Anterior cingulate cortex (tissue), 58 donors: ENCODE data around the gene CCDC184.
"Not testable (repeated sequence)": the region's sequence is repeated elsewhere in the genome, so short reads cannot be mapped to it uniquely, and the experiment has no call there.

ENCODE experiments used
- DNase-seq, 58 donors: peaks; one replicate each; lab custom pipeline; 2025; lab: John Stamatoyannopoulos, UW

CCDC184 gene

GRCh38 chr12:48183091-48183875, at the start of gene CCDC184:
CCDC184 (plus strand) TSS chr12:48183644; CDS start chr12:48184123, 479 bp downstream.
- DNase-seq: peak in 57 of 58 donors; percentile 41 to 88 (median 73)

- DNase-seq: no peak
Observed at GRCh38 chr12:48135027-48135426, 48.4 kb upstream of the CCDC184 start.

GRCh38 chr12:48142818-48143674, 40.4 kb upstream of the CCDC184 start:
- no peak for DNase-seq

GRCh38 chr12:48143898-48144297, 39.5 kb upstream of the CCDC184 start:
- DNase-seq: no peak

GRCh38 chr12:48145981-48146380, 37.5 kb upstream of the CCDC184 start:
- DNase-seq: no peak

- no peak for DNase-seq
Observed at GRCh38 chr12:48151103-48151771, 32.2 kb upstream of the CCDC184 start.

- not testable (repeated sequence) for DNase-seq
Observed at GRCh38 chr12:48155786-48156185, 27.7 kb upstream of the CCDC184 start.

GRCh38 chr12:48156652-48157017, 26.8 kb upstream of the CCDC184 start:
- DNase-seq: no peak

- DNase-seq: peak; percentile 85 to 99 (median 97)
Observed at GRCh38 chr12:48157018-48157888, 26.2 kb upstream of the CCDC184 start, which contains the start of gene ASB8. ASB8 (minus strand) TSS chr12:48157515; CDS start chr12:48153496, 4,019 bp downstream.

GRCh38 chr12:48157889-48158370, 25.5 kb upstream of the CCDC184 start:
- no peak for DNase-seq

- DNase-seq: no peak
Observed at GRCh38 chr12:48160046-48160445, 23.4 kb upstream of the CCDC184 start.

- DNase-seq: peak in 37 of 58 donors; percentile 8 to 63 (median 29)
Observed at GRCh38 chr12:48160807-48161206, 22.6 kb upstream of the CCDC184 start.

GRCh38 chr12:48163150-48163747, 20.2 kb upstream of the CCDC184 start:
- DNase-seq: no peak

GRCh38 chr12:48164451-48164850, 19.0 kb upstream of the CCDC184 start:
- no peak for DNase-seq

GRCh38 chr12:48165089-48165981, 18.1 kb upstream of the CCDC184 start:
- DNase-seq: peak in 2 of 58 donors; percentile 6 to 24

- DNase-seq: no peak
Observed at GRCh38 chr12:48169011-48169410, 14.4 kb upstream of the CCDC184 start.

GRCh38 chr12:48175613-48176416, 7.6 kb upstream of the CCDC184 start:
- no peak for DNase-seq
